Measurements from ENCODE around the gene ARMH2.
"Not testable (repeated sequence)": the region's sequence is repeated elsewhere in the genome, so short reads cannot be mapped to it uniquely, and the experiment has no call there.

Gene ARMH2

DNA sequence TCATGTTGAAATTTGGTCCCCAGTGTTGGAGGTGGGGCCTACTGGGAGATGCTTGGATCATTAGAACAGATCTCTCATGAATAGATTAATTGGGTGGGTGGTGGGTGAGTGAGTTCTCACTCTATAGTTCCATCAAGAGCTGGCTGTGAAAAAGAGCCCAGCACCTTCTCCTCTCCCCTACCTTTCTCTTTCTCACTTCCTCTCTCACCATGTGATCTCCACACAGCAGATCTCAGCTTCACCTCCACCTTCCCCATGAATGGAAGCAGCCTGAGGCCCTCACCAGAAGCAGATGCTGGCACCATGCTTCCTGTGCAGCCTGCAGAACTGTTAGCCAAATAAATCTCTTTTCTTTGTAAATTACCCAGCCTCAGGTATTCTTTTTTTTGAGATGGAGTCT is 36.9 kb downstream of the ARMH2 start:
- DNase-seq = no peak

- peak in 1 of 2 experiments; percentile 11 for DNase-seq
Observed at GRCh38 chr6:24761193-24761835, 37.4 kb downstream of the ARMH2 start.

DNA sequence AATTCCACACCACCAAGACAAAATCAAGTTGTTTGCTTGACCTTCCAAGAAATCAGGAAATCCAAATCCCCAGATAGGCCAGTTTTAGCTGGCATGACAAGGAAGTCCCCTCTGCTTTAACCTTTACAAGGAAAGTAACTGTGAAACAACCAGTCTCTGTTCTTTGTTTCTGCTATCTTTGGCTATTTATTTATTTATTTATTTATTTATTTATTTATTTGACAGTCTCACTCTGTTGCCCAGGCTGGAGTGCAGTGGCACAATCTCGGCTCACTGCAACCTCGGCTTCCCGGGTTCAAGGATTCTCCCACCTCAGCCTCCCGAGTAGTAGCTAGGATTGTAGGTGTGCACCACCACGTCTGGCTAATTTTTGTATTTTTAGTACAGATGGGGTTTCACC is 38.5 kb downstream of the ARMH2 start:
- DNase-seq = no peak

DNA sequence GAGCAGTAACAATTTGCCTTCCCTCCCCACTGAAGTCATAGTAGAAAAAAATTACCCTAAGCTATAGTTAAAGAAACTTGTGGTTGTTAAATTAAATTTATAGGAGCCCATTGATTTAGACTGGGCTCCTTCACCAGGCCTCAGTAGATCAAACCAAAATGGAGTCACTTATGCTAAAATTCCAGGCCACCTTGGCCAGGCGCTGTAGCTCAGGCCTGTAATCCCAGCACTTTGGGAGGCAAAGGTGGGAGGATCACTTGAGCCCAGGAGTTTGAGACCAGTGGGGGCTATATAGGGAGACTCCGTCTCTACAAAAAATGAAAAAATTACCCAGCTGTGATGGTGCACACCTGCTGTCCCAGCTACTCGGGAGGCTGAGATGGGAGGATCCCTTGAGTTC is 39.0 kb downstream of the ARMH2 start:
- no peak for DNase-seq

- DNase-seq = no peak
Observed at GRCh38 chr6:24757611-24758010, 41.1 kb downstream of the ARMH2 start.

DNA sequence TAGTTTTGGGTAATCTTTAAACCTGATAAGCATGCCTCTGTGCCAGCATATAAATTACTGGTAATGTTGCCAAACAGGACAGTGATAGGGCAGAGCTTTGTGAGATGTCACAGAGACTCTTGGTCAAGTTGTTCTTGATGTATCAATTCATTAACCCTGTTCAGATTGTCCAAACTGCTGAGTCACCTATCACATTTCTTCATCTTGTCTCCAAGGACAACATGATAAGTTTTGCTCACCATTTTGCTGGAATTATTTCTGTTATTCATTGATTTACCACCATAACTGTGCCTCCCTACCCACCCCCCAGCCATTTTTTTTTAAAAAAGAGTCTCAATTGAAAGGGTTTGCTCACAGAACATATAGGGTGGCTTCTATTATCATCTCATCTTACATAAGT is 43.4 kb downstream of the ARMH2 start:
- DNase-seq = no peak

DNA sequence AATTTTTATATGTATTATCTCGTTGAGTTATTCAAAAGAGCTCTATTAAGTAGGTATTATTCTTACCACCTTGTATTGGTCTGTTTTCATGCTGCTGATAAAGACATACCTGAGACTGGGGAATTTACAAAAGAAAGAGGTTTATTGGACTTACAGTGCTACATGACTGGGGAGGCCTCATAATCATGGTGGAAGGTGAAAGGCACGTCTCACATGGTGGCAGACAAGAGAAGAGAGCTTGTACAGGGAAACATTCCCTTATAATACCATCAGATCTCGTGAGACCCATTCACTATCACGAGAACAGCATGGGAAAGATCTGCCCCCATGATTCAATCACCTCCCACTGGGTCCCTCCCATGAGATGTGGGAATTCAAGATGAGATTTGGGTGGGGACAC is 44.3 kb downstream of the ARMH2 start:
- not testable (repeated sequence) for DNase-seq

DNA sequence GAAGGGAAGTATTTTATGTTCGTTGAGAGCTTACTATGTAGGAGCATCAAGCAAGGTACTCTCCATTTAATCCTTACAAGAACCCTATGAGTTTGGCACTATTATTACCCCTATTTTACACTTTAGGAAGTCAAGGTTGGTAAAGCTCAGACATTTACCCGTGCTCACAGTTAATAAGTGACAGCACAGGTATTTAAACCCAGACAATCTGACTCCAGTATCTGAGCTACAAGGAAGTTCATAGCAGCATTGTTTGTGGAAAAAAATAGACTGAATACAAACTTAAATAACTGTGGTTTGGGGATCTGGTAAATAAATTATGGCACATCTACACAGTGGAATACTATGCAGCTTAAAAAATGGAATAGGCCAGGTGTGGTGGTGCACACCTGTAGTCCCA is 45.2 kb downstream of the ARMH2 start:
- DNase-seq = no peak

DNA sequence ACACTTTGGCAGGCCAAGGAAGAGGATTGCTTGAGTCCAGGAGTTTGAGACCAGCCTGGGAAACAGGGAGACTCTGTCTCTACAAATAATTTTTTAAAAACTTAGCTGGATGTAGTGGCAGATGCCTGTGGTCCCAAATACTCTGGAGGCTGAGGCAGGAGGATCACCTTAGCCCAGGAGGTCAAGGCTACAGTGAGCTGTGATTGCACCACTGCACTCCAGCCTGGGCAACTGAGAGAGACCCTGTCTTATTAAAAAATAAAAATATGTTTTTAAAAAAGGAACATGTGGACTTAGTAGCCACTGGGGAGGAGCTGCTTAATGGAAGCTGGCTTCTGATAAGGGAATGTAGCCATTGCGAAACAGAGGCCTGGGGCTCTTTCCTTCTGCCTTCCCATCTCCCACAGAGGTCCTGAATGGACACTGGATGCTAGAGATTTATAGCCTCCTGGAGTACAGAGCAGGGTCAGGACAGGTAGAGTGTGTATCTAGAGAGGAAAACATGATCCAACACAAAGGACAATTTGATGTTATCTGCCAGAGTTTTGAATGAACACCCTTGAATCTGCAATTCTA is 45.7 kb downstream of the ARMH2 start:
- DNase-seq = no peak

DNA sequence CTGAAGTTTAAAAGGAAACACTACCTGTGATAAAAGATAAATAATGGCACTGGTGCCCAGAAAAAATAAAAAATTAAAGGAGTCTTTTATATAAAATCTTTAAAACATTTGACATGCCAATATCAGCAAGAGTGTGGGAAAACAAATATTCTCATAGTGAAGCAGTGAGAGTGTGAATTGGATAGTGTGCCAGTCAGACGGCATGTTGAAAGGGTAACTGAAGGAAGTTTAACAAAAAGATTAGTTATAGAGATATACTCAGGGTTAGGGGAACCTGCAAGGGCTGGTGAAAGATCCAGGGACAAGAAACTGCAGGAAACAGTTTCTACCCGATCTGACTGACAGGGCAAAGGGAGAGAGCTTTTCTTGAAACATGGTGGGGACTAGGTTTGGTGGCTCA is 46.2 kb downstream of the ARMH2 start:
- DNase-seq = no peak

DNA sequence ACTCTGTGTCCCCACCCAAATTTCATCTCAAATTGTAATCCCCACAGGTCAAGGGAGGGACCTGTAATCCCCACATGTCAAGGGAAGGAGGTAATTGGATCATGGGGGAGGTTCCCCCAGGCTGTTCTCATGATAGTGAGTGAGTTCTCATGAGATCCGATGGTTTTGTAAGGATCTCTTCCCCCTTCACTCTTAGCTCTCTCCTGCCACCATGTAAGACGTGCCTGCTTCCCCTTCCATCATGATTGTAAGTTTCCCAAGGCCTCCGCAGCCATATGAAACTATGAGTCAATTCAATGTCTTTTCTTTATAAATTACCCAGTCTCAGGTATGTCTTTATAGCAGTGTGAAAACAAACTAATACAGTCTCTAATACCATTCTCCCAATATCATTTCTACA is 47.8 kb downstream of the ARMH2 start:
- not testable (repeated sequence) for DNase-seq

- no peak for DNase-seq
Observed at GRCh38 chr6:24749297-24749696, 49.4 kb downstream of the ARMH2 start.

All from NCI-H446 (cell line).